ENCODE data around the gene TRIP4.

TRIP4 gene

GRCh38 chr15:64400583-64400982 lies 12.9 kb downstream of the TRIP4 start:
- in situ Hi-C loops (cut with MboI; ENCODE audit: low sequenced_read_pairs, unreplicated experiment) = no loop called here
- no peak for DNase-seq (ENCODE audit: low spot score)
- TF ChIP-seq CTCF (IDR thresholded peaks at IDR 0.05; ENCODE audit: borderline replicate concordance, control extremely low read depth, extremely low read depth, insufficient read depth, missing control alignments) = no peak

GRCh38 chr15:64412216-64412615 lies 24.6 kb downstream of the TRIP4 start:
- no peak for DNase-seq (ENCODE audit: low spot score)
- no peak for TF ChIP-seq CTCF (IDR thresholded peaks at IDR 0.05; ENCODE audit: borderline replicate concordance, control extremely low read depth, extremely low read depth, insufficient read depth, missing control alignments)
- in situ Hi-C loops (cut with MboI; ENCODE audit: low sequenced_read_pairs, unreplicated experiment) = no loop called here

GRCh38 chr15:64422697-64423096 lies 35.1 kb downstream of the TRIP4 start:
- in situ Hi-C loops (cut with MboI; ENCODE audit: low sequenced_read_pairs, unreplicated experiment) = no loop called here
- TF ChIP-seq CTCF (IDR thresholded peaks at IDR 0.05; ENCODE audit: borderline replicate concordance, control extremely low read depth, extremely low read depth, insufficient read depth, missing control alignments) = no peak

GRCh38 chr15:64423970-64424369 lies 36.3 kb downstream of the TRIP4 start:
- no peak for TF ChIP-seq CTCF (IDR thresholded peaks at IDR 0.05; ENCODE audit: borderline replicate concordance, control extremely low read depth, extremely low read depth, insufficient read depth, missing control alignments)
- in situ Hi-C loops (cut with MboI; ENCODE audit: low sequenced_read_pairs, unreplicated experiment) = no loop called here
- peak; percentile 63 for DNase-seq (ENCODE audit: low spot score)

More at GRCh38 chr15:64422697-64423096, 35.1 kb downstream of the TRIP4 start:
- no peak for DNase-seq (ENCODE audit: low spot score)

GRCh38 chr15:64425221-64425620 lies 37.6 kb downstream of the TRIP4 start:
- TF ChIP-seq CTCF (IDR thresholded peaks at IDR 0.05; ENCODE audit: borderline replicate concordance, control extremely low read depth, extremely low read depth, insufficient read depth, missing control alignments) = no peak
- in situ Hi-C loops (cut with MboI; ENCODE audit: low sequenced_read_pairs, unreplicated experiment) = no loop called here
- no peak for DNase-seq (ENCODE audit: low spot score)

GRCh38 chr15:64426845-64427465 lies 39.3 kb downstream of the TRIP4 start:
- TF ChIP-seq CTCF (IDR thresholded peaks at IDR 0.05; ENCODE audit: borderline replicate concordance, control extremely low read depth, extremely low read depth, insufficient read depth, missing control alignments) = peak; percentile 24
- in situ Hi-C loops (cut with MboI; ENCODE audit: low sequenced_read_pairs, unreplicated experiment) = no loop called here
- DNase-seq (ENCODE audit: low spot score) = no peak
